Head of caudate nucleus (tissue), 42 donors: Measurements from ENCODE around the gene PASK.

Source experiments
- DNase-seq, 42 donors: peaks; one replicate each; pipeline versions ENCODE4 v3.0.0 to v3.0.0-alpha.2; 2020 to 2021; ENCODE audit warnings: mixed read lengths in 7 of 42
- intact Hi-C: fragments of 100-400 bp; cut with DNase I; formaldehyde crosslinking; loops from one replicate; pipeline ENCODE4 v1.15.0; 2022

Gene PASK

DNA sequence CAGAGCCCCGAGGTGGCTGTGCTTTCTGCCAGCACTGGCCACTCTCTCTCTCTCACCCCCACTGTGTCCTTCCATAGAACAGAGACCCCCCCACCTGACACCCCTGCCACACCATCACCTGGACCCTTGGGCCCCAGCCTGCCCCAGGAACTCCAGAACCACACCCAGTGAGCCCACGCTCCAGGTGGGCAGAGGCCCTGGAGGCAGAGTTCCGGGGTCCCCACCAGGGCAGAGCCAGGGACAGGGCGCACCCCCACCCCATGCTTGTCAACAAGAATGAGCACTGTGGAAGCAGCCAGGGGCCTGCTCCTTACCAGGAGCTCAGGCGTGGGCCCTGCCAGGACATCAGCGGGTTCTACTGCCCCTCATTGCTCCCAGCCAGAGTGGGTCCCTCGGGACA, 14.6 kb downstream of the PASK start:
- peak in 2 of 42 donors; percentile 3 to 29 for DNase-seq

DNA sequence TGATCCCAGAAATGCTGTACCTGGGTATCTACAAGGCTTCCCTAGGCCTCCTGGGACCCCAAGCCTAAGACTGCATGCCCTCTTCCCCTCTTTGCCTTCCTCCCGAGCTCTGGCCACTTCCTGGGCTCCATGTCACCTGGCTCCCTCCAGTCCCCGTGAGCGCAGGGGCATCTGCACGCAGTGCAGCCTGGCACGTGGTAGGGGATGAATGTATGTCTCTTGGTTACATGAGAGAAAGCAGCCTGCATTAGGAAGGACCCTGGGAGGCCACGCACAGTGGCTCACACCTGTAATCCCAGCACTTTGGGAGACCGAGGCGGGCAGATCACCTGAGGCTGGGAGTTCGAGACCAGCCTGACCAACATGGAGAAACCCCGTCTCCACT, 15.8 kb downstream of the PASK start:
- peak in 1 of 42 donors; percentile 5 for DNase-seq
- intact Hi-C loops: no loop called here

More for the DNA sequence above, 14.6 kb downstream of the PASK start:
- intact Hi-C loops: no loop called here

DNA sequence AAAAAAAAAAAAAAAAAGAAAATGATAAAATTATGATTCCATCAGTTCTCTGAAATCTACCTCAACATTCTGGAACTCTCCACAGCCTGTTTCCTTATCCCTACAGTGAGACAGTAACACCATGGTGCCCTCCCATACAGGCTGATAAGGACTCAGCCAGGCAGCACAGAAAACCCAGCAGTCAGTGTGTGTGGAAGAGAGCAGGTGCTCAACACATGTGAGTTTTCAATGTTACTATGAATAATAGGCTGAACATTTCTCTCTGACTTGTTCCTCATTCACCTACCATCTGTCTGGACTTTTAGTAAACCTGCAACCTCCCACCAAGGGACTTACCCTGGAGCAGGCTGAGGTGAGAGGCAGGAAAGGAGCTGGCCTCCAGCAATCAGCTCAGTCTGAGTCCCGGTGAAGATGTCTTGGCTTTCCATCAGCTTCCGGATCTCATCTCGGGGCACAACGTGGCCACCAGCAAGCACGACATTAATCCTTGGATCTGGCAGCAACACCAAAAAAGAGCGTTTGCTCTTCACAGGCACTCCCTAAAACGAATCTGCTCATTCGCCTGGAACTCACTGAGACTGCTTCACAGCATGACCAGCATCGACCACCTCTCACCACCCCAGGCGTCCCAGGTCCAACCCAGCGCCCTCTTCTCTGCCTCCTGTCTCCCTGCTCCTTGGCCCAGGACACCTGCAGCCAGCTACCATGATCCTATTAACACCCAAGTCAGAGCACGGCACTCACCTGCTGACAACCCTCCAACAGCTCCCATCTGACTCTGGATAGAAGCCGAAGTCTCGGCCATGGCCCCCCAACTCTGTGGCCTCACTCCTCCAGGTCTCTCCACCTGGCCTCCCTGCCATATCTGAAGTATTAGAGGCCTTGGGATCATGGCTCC, 16.5 kb downstream of the PASK start:
- intact Hi-C loops: no loop called here
- DNase-seq: peak in 3 of 42 donors; percentile 1 to 25 (median 6)

DNA sequence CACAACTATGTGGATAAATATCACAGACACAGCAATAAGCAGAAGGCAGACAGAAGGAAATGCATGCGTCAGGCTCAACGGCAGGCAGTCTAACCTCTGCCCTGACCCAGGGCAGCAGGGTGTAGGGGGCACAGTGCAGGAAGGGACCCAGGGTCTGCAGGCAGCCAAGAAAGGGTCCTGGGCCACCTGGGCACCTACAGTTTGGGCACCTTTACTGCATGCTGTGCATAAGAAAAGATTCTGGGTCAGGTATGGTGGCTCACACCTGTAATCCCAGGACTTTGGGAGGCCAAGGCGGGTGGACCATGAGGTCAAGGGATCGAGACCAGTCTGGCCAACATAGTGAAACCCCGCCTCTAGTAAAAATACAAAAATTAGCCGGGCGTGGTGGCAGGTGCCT, 17.7 kb downstream of the PASK start:
- DNase-seq: peak in 1 of 42 donors; percentile 0
- intact Hi-C loops: no loop called here

DNA sequence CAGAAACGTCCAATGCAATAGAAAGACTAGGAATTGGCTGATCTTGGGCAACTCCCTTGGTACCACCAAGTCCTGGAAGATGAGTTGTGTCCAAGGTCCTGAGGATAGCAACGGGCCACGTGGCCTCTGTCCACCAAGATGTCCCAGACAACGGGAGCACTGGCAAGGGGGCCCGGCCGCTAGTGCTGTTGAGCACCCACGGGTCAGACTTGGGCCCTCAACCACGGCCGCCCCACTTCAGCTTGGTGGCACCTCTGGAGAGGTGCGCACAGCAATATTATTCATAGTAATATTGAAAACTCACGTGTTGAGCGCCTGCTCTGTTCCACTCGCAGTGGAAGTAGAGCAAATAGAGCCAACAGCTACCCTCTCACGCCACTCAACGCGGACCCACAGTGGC, 19.0 kb downstream of the PASK start:
- peak in 3 of 42 donors; percentile 2 to 42 (median 6) for DNase-seq
- intact Hi-C loops: no loop called here

DNA sequence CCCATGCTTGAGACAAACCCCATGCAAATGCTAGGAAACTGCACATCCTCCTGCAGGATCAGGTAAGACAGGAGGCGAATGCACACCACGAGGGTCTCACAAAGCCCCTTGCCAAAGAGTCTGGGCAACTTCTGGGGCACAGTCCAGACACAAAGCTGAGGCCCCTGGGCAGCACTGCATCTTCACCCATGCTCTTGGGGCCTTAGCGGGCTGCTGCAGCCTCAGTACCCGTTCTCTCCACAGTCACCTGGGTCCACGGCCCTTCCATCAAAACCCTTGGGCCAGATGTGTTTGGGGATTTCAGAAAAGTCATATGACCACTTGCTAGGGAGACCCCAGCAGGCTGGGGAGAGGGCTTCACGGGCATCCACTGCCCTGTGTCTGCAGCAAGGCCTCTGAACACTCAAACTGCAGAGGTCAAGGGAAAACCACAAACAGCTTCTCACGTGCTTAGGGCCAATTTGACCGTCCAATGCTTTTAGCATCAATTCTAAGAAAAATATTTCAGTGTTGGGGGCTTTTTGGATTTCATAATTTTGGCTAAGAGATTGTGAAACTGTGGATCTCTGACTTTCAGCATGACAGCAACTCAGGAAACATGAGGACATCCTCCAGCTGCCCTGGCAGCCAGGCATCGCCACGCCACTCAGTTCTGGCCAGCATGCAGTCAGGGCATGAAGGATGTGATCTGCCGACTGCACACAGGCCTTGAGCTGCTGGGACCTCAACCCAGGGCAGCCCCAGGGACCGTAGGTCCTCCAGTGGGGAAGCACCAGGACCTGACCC, 20.0 kb downstream of the PASK start:
- intact Hi-C loops: no loop called here
- peak in 4 of 42 donors; percentile 2 to 26 (median 6) for DNase-seq

DNA sequence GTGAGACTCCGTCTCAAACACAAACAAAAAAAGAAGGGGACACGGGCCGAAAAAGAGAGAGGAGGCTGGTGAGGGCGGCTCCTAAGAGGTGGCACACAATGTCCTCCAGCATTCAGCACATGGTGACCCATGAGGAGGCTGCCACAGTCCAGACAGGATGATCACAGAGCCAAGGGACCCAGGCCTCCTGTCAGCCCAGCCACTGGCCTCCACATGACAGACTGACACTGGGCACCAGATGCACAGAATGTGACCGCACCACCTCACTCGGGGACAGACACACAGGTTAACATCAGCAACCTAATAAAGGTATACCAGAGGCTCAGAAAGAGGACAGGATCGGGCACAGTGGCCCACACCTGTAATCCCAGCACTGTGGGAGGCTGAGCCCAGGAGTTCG, 21.0 kb downstream of the PASK start:
- DNase-seq: peak in 1 of 42 donors; percentile 1
- intact Hi-C loops: no loop called here

DNA sequence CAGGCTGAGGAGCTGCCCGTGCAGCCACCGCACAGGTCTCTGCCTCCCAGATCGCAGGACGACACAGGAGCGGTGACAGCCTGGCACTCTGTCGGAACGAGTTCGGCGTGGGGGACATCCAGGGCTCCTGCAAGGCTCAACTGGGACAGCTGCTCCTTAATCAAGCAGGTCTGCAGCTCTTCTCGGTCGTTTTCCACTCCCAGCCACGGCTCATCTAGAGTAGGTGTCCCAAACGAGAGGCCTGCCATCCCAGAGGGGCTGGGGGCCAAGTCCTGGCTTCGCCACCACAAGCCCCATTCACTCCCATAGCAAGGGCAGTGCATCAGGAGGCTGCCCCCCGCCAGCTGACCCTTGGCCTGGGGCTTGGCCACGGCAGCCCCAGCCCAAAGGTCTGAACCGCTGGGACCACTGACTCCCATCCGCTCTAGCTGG, 22.5 kb downstream of the PASK start:
- DNase-seq: peak in 1 of 42 donors; percentile 4
- intact Hi-C loops: no loop called here

DNA sequence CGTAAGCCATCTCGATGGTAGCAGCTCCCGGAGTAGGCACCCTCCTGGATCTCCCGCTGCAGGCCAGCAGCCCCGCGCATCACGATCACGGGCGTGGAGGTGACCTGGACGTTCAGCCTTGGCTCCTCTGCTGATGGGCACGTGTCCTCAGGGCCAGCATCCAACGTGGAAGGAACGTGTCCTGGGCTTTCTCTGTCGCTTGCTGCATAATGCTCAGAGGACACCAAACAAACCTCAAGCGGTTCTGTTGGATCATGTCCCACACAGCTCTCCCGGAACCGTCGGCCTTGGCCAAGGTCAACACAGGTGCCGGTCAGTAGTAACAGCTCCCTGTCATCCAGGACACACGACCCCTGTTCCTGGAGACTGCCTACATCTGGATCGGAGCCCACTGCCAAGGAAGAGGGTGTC, 23.1 kb downstream of the PASK start:
- DNase-seq: peak in 1 of 42 donors; percentile 4
- intact Hi-C loops: no loop called here

DNA sequence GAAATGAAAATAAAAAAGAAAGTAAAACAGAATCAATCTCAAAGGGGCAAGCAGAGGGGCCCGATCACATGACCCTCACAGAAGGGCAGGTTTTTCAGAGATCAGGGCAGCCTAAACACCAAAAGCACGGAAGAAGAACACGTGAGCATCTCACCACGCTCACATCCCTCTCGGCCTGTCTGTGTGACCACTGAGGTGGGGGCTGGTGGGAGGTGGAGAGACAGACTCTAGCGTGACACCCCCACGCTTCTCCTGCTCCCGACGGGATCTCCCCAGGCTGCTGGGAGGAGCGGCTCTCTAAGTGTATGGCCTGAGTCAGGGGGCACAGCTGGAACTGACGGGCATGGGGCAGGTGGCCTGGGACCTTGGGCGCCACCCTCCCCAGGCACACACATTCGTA, 23.6 kb downstream of the PASK start:
- DNase-seq: peak in 1 of 42 donors; percentile 7
- intact Hi-C loops: no loop called here

DNA sequence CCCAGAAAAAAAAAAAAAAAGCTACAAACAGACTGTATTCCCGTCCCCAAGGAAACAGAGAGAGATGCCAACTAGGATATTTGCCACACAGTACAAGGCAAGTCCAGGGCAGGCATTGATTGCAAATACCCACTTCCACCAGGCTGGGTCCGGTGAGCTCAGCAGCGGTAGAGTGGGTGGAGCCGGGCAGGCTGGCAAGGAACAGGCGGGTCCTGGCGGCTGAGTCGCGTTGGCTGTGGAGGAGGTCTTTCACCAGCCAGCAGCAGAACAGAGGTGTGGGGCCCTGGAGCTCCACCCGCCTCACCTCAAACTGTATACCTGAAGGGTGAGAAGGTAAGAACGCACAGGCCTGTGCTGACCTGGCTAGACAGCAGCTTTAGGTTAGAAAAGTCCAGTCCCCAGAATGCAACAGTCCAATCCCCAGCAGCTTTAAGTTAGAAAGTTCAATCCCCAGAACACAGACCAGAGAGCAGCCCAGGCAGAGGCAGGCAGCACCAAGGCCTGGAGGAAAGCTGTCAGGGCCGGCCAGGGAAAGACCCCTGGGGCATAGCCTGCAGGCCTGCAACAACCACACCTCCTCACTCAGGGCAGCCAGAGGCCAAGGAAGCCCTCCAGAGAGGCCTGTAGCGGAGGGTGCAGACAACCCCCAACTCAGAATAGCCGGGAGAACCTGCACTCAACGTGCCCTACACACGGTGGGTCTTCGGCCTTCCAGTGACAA, 25.3 kb downstream of the PASK start:
- DNase-seq: peak in 34 of 42 donors; percentile 9 to 82 (median 52)
- intact Hi-C loops: no loop called here

DNA sequence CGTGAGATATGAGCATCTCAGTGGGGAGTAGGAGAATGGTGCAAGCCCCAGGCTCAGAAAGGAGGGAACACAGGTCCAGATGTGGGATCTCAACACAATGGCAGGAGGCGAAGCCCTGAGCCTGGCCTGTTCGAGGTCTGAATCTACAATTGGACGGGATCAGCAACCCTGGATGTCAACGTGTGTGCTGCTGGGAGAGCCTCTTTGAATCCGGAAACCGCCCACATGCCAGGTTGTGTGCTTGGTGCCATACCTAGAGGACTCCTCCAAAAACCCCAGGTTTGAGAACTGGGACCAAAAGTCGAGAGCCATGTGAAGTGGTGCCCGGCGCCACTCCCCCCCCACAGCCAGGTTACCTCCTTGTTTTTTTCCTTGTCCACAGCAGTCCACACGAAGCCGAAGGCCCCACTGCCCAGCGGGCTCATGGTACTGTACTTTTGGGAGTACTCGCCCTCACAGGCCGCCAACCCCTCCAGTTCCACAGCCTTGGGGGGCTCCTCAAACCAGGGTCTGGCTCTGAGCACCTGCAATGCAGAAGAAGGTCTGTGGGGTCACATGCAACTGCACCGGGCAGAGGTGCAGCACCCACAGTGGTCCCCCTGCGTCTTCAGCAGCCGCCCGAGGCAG, 26.8 kb downstream of the PASK start:
- intact Hi-C loops: no loop called here
- no peak for DNase-seq

DNA sequence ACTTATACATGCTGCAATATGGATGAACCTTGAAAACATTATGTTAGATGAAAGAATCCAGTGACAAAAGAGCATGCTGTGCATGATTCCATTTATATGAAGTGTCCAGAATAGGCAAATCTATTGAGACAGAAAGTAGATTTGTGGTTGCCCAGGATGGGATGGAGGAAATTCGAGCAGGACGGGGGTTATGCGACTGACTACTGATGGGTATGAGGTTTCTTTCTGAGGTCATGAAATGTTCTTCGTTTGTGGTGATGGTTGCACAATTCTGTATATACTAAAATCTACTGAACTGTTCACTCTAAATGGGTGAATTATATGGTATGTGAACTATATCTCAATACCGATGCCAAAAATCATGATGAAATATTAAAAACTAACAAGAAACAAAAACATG, 28.3 kb downstream of the PASK start:
- DNase-seq: no peak
- intact Hi-C loops: no loop called here

DNA sequence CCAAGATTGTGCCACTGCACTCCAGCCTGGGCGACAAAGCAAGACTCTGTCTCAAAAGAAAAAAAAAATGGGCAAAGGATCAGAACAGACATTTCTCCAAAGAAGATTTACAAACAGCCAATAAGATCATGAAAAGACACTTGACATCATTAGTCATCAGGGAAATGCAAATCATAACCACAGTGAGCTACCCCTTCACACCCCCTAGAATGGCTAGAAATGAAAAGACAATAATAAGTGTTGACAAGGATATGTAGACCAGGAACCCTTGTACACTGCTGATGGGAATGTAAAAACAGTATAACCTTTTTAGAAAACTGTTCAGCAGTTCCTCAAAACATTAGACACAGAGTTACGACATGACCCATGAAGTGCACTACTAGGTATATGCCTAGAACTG, 28.8 kb downstream of the PASK start:
- DNase-seq: no peak
- intact Hi-C loops: no loop called here

DNA sequence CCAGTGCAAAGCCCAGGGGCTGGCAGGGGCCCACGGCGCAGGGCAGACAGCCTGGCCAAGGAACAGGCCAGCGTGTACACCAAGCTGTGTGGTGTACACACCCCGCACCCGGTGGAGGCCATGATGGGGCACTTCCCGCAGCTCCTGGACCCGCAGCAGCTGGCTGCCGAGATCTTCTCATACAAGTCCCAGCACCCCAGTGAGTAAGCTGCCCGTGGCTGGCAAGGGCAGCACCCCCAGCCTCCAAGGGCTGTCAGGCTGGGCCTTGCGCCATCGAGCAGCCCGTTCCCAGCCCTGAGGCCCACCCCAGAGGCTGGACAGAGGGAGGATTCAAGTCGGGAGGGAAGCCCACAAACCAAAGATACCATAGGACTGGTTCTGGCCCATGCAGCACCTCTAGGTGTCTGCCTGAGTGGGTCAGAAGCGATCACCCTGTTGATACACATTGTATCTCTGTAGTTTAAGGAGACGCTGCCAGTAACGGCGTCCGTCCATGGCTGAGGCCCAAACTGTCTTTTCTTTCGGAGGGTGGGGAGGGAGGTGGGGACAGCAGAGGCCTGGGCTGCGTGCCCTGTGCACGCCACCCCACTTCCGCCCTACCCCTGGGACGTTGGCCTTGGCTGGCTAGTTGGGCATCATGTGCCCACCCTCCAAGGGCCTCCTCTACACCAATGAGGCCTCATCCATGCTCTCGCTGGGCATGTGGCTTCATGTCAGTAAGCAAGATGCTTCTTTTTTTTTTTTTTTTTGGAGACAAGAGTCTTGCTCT, 30.4 kb downstream of the PASK start:
- DNase-seq: peak in 1 of 42 donors; percentile 25
- intact Hi-C loops: no loop called here

DNA sequence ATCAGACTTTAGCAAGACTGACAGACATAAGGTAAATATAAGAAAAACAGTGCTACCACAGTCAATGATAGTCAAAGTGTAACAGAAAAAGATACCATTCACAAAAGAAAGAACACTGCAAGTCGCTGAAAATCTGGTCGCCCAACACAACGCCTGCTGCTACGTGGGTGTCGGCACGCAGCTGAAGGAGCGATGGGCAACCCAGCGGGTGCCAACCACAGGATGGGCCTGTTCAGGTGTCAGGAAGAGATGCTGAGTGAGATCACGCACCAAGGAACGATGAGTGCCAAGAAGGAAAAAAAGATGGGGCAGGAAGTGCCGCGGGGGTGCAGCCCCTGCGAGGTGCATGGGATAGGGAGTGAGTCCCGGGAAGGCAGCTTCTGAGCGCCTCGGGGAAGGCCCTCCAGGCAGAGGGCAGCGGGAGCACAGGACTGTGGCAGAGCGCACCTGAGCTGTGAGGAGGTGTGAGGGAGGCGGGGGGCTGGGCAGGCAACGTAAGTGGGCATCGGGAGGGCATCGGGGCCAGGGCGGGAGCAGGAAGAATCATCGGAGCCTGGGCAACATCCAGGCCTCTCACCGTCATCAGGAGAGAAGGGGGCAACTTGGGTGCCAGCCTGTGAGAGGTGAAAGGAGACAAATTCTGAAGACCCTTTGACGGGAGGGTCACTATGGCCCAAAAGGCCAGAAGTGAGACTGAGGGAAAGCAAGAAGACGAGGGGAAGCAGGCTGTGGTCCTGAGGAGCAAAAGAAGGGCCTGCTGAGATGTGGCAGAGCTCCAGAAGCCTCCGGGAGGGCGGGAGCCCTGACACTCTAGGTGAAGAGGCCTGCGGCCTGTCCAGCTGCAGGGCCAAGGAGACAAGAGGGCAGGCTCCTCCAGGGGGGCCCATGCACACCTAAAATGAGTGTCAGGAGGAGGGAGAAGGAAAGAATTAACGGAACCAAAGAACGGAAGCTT, 32.4 kb downstream of the PASK start:
- DNase-seq: no peak

DNA sequence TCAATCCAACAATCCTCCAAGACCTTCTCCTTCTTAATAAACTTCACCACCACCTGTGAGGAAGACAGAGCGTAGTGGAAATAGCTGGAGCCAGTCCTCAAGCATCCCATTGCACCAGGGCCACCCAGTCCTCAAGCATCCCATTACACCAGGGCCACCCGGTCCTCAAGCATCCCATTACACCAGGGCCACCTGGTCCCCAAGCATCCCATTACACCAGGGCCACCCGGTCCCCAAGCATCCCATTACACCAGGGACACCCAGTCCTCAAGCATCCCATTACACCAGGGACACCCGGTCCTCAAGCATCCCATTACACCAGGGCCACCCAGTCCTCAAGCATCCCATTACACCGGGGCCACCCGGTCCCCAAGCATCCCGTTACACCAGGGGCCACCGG, 33.9 kb downstream of the PASK start:
- intact Hi-C loops: no loop called here
- DNase-seq: no peak

More for the DNA sequence above, 32.4 kb downstream of the PASK start:
- intact Hi-C loops: no loop called here
